Erythroblast (primary cell): ENCODE data around the gene CAPN13.

Source experiments
- GATA1 ChIP-seq: IDR thresholded peaks from 2 replicates; pipeline ENCODE4 v1.6.1; 2011; ENCODE audit warnings: low read depth, mild to moderate bottlenecking, control low read depth, low read length, moderate library complexity
- POLR2A ChIP-seq: IDR thresholded peaks from 2 replicates; pipeline ENCODE4 v1.6.1; 2011; ENCODE audit warnings: mild to moderate bottlenecking, low read length

GRCh38 chr2:30688956-30689401, 118.3 kb downstream of the CAPN13 start:
- TF ChIP-seq POLR2A (no peak), GATA1 (no peak)
